CD4-positive, alpha-beta T cell treated with Interleukin-17A for 4 hours (primary cell): Measurements from ENCODE around the gene TLK2.
"Not testable (repeated sequence)": the region's sequence is repeated elsewhere in the genome, so short reads cannot be mapped to it uniquely, and the experiment has no call there.

Source experiments
- DNase-seq: peaks from one replicate; pipeline ENCODE4 v3.0.0-alpha.2; 2020; ENCODE audit warnings: mixed read lengths

The TLK2 gene

GRCh38 chr17:62565817-62566216, 87.2 kb downstream of the TLK2 start:
- no peak for DNase-seq

GRCh38 chr17:62566996-62567578, 88.5 kb downstream of the TLK2 start:
- no peak for DNase-seq

DNA sequence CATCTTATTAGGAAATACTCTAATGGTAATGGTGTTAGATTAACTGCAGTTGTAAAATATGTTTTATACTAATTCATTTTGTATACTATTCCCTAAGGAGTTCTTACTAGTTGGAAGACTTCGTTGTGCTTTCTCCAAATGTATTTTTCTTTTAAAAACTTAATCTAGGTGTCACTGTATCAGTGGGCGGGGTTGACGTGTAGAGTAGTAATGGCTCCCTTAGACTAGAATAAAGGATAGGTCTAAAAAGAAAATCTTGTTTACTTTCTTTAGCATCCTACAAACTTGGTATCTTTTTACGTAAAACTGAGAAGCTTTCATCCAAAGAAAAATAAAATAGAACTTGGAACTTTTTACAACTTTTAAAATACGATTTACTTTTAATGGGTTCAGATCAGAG, 93.9 kb downstream of the TLK2 start:
- no peak for DNase-seq

- no peak for DNase-seq
Observed at GRCh38 chr17:62572888-62573401, 94.3 kb downstream of the TLK2 start.

- DNase-seq = no peak
Observed at GRCh38 chr17:62573480-62574117, 95.0 kb downstream of the TLK2 start.

DNA sequence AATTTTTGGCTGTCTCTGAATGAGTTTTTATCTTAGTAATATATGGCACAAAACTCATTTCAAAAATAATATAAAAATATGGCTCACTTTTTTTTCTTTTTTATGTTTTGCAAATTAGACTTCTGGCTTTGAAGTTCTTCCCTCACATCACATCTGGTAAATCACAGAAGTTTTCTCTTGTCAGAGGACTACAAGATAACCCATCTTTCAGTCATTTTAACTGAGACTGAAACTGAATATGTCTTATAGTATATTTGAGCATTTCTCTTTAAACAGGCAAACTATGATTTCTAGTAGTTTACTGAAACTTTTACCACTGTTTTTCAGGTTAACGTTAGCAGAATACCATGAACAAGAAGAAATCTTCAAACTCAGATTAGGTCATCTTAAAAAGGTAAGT, 97.8 kb downstream of the TLK2 start:
- DNase-seq = no peak

DNA sequence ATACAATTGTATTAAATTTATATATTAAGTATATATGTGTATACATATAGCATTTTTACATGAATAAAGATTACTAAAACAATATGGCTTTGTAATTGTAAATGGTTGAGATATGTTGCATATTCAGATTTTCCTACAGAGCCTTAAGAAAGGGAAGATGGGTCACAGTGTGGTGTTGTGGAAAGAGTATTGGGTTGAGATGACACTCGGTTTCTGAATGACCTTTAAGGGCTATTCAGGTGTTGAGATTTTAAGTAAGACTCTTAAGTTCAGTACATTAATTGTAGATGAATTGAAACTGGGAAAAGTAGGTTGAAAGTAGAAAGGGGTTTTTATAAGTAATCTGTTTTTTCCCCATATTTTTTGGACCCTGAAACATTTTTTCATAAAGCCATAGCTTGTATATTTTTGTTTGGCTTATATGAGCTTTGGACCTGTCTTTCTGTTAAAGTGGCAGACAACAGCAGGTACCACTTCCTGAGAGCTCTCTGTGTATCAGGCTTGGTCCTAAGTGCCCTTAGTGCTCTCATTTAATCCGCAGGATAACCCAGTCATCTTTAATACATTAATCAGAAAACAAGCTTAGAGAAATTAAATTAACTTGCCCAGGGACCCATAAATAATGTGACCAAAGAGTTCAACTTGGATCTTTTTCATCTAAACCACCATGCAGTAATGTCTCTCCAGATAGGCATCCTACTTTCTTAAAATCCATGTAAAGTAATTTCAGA, 100.3 kb downstream of the TLK2 start:
- DNase-seq = no peak

- no peak for DNase-seq
Observed at GRCh38 chr17:62580947-62581346, 102.3 kb downstream of the TLK2 start.

DNA sequence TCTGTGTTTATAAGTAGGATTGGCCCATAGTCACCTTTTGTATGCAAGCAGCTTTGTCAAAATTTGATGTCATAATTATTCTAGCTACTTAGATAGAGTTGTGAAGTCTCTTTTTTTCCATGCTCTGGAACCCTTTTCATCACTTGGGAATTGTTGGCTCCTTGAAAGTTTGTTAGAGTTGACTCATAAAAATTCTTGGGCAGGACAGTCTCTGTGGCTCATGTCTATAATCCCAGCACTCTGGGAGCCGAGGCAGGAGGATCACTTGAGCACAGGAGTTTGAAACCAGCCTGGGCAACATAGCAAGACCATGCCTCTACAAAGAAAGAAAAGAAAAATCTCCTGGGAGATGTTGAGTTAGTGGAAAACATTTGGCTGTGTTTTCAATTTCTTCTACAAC, 103.1 kb downstream of the TLK2 start:
- no peak for DNase-seq

- DNase-seq = no peak
Observed at GRCh38 chr17:62587554-62587953, 108.9 kb downstream of the TLK2 start.

DNA sequence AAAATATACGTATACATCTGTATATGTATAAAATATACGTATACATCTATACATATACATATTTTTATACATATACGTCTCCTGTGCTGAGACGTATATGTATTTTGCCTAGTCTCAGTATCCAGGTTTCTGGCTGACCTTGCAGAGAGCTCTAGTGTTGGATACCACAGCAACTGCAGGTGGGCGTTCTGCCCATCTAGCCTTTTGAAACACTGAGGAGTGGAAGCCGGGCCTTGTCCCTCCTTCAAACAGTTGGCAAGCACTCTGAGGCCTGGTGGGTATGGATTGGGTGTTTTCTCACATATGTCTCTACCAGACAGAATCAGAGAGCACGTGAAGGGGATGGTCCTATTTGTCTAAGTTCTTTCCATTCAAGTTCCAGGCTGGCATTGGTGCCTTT, 109.5 kb downstream of the TLK2 start:
- no peak for DNase-seq

DNA sequence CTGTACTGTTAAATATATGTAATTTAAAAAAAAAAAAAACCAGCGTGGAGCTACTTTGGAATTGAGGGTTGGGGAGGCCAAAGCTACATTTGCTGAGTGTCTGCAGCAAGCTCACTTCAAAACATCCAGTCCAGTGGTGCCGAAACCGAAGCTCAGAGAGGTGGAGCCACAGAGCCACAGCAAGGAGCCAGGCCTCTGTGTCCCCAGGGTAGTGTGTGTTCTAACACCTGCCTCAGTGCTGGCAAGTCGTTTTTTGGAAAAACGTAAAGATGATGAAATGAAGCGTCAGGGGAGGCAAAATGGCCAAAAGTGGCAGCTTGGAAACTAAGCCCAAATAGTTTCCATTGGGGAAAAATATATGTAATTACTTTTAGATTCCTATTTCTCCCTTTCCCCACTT, 112.7 kb downstream of the TLK2 start:
- no peak for DNase-seq

- DNase-seq = not testable (repeated sequence)
Observed at GRCh38 chr17:62591822-62592221, 113.2 kb downstream of the TLK2 start.

GRCh38 chr17:62592341-62593099, 113.9 kb downstream of the TLK2 start:
- no peak for DNase-seq

GRCh38 chr17:62595484-62595883, 116.9 kb downstream of the TLK2 start:
- no peak for DNase-seq

DNA sequence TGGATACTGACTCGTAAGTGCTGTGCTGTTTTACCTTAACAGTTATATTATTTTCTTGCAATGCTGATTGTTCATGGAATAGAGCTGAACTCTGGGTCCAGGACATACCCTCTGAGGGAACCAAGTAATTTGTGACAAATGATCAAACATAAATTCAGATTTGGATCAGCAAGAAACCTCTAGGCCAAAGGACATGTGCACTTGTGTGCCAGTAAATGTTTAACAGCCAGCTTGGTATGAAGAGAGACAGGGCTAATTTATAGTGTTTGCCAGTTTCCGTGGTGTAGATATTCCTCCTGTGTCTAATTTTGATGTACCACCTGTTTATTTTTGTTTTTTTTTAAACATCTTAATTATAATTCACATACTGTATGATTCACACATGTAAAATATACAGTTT, 118.0 kb downstream of the TLK2 start:
- no peak for DNase-seq

DNA sequence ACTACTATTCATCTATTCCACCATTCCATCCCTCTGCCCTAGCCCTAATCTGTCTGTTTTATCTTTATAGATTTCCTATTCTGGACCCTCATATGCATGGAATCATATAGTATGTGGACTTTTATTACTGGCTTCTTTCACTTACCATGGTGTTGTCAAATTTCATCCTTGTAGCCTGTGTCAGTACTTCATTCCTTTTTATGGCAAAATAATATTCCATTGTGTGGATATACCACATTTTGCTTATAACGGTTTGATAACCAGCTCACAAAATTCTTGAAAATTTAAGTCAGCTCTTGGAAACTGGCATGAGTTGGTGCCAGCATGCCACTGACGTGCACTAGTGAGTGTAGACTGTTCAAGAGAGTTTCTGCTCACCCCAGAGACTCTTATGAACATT, 118.5 kb downstream of the TLK2 start:
- no peak for DNase-seq

GRCh38 chr17:62597920-62598319, 119.3 kb downstream of the TLK2 start:
- DNase-seq = no peak

- DNase-seq = no peak
Observed at GRCh38 chr17:62599964-62600657, 121.5 kb downstream of the TLK2 start.

- no peak for DNase-seq
Observed at GRCh38 chr17:62600805-62601204, 122.2 kb downstream of the TLK2 start.

- DNase-seq = no peak
Observed at GRCh38 chr17:62601471-62601870, 122.8 kb downstream of the TLK2 start.

DNA sequence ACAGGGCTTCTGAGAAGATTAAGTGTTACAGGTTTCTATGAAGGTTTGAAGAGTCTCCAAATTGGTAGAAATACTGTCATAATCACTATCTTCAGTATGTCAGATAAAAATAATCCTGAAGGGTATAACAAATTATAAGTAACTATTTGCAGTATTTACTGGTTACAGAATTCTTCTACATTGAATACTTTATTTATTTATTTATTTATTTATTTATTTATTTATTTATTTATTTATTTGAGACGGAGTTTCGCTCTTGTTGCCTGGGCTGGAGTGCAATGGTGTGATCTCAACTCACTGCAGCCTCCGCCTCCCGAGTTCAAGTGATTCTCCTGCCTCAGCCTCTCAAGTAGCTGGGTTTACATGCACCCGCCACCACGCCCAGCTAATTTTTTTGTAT, 125.2 kb downstream of the TLK2 start:
- not testable (repeated sequence) for DNase-seq

- DNase-seq = no peak
Observed at GRCh38 chr17:62605588-62605987, 127.0 kb downstream of the TLK2 start.
